ENCODE data around the gene CYP2J2.
A peak's percentile ranks its signal among the peaks of the same experiment; 100 is the strongest.

The CYP2J2 gene

DNA sequence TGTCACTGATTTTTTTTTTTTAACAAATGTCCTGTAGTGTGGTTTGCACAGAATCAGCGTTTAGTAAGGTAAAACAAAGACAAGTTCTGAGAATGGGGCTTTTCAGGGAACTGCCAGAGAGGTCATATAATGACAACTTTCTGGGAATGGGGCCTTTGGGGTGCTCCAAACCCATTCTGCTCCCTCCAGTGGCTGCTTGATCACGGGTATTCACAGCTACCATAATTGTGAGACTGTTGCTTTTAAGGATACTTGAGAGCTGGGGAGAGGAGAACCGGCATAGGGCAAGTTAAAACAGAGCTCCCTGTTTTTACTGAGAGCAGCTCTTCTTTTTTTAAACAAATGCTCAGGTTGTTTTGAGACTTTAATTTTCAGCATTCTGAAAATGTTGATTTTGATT lies 48.2 kb downstream of the CYP2J2 start:
- Histone ChIP-seq H3K4me1 (ENCODE audit: control insufficient read depth, insufficient read depth, low read length) (no peaks in the 10 kb centered on the region), H3K4me3 (ENCODE audit: low read depth, low read length) (no peak overlapping the region), H3K36me3 (ENCODE audit: control insufficient read depth in 2 of 2, insufficient read depth in 1 of 2, low read length in 2 of 2) (peaks cover 0 to 4% of the 10 kb centered on the region in 2 experiments; a peak in 1 of 3 replicates), H3K9me3 (ENCODE audit: control insufficient read depth, insufficient read depth, low read depth, low read length) (no peaks in the 10 kb centered on the region), H3K27ac (ENCODE audit: extremely low read depth, low read depth, low read length) (no peak overlapping the region)
- ChIA-PET CTCF (interaction anchor here (0.6 to 6.5 kb wide), 16 partner anchors 10 to 1476 kb away, joined by 3 to 177 read pairs (median 6); no protein-coding TSS in a partner anchor), POLR2A (no interaction called here)
- no peak for TF ChIP-seq GLI2 (tag by site-specific recombination; IDR thresholded peaks at IDR 0.05; ENCODE audit: borderline replicate concordance, low read depth)
- no peak for TF ChIP-seq PBX3 (CRISPR knock-in tag; IDR thresholded peaks at IDR 0.05)
- no peak for TF ChIP-seq ZFP69B (tag by site-specific recombination; IDR thresholded peaks at IDR 0.05)
- no peak for TF ChIP-seq FEZF1 (tag by site-specific recombination; IDR thresholded peaks at IDR 0.05)
- no peak for TF ChIP-seq ZSCAN18 (tag by site-specific recombination; IDR thresholded peaks at IDR 0.05)
- TF ChIP-seq ZNF596 (tag by site-specific recombination; IDR thresholded peaks at IDR 0.05), result no peak
- no peak for TF ChIP-seq ZNF302 (tag by site-specific recombination; IDR thresholded peaks at IDR 0.05; ENCODE audit: low read depth)
- TF ChIP-seq ZNF324 (tag by site-specific recombination; IDR thresholded peaks at IDR 0.05), result no peak
- TF ChIP-seq, protein P1, sequence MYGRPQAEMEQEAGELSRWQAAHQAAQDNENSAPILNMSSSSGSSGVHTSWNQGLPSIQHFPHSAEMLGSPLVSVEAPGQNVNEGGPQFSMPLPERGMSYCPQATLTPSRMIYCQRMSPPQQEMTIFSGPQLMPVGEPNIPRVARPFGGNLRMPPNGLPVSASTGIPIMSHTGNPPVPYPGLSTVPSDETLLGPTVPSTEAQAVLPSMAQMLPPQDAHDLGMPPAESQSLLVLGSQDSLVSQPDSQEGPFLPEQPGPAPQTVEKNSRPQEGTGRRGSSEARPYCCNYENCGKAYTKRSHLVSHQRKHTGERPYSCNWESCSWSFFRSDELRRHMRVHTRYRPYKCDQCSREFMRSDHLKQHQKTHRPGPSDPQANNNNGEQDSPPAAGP (tag by site-specific recombination; IDR thresholded peaks at IDR 0.05), result no peak
- TF ChIP-seq ZFP41 (tag by site-specific recombination; IDR thresholded peaks at IDR 0.05; ENCODE audit: borderline replicate concordance), result no peak

- ChIA-PET CTCF (interaction anchor here (0.6 to 6.5 kb wide), 5 partner anchors 16 to 647 kb away, joined by 3 to 177 read pairs (median 4); no protein-coding TSS in a partner anchor), POLR2A (no interaction called here)
- Histone ChIP-seq H3K27ac (ENCODE audit: extremely low read depth, low read depth, low read length) (no peak overlapping the region), H3K4me1 (ENCODE audit: control insufficient read depth, insufficient read depth, low read length) (no peaks in the 10 kb centered on the region), H3K4me3 (ENCODE audit: low read depth, low read length) (no peak overlapping the region), H3K36me3 (ENCODE audit: control insufficient read depth in 2 of 2, insufficient read depth in 1 of 2, low read length in 2 of 2) (peaks cover 7 to 11% of the 10 kb centered on the region in 2 experiments; a peak in 2 of 3 replicates), H3K9me3 (ENCODE audit: control insufficient read depth, insufficient read depth, low read depth, low read length) (no peaks in the 10 kb centered on the region)
- TF ChIP-seq ZNF140 (tag by site-specific recombination; IDR thresholded peaks at IDR 0.05) (no peak), ZNF558 (tag by site-specific recombination; IDR thresholded peaks at IDR 0.05) (peak; percentile 90; the same call in 1 of the 2 replicates), ZNF776 (tag by site-specific recombination; IDR thresholded peaks at IDR 0.05; ENCODE audit: borderline replicate concordance) (no peak), ZNF548 (tag by site-specific recombination; IDR thresholded peaks at IDR 0.05) (no peak), ZNF335 (tag by site-specific recombination; conservative IDR thresholded peaks at IDR 0.05) (no peak), ZNF501 (tag by site-specific recombination; IDR thresholded peaks at IDR 0.05) (no peak), ZNF777 (tag by site-specific recombination; IDR thresholded peaks at IDR 0.05; ENCODE audit: borderline replicate concordance) (no peak), ZNF354C (tag by site-specific recombination; IDR thresholded peaks at IDR 0.05; ENCODE audit: borderline replicate concordance, low read depth) (no peak), BCL6B (tag by site-specific recombination; IDR thresholded peaks at IDR 0.05) (no peak), ZNF600 (tag by site-specific recombination; IDR thresholded peaks at IDR 0.05) (no peak), ZNF169 (tag by site-specific recombination; IDR thresholded peaks at IDR 0.05) (no peak), ZNF214 (tag by site-specific recombination; IDR thresholded peaks at IDR 0.05; ENCODE audit: borderline replicate concordance) (no peak), ZNF610 (tag by site-specific recombination; IDR thresholded peaks at IDR 0.05; ENCODE audit: borderline replicate concordance) (no peak), SETDB1 (IDR thresholded peaks at IDR 0.05; ENCODE audit: insufficient read length, low read length) (peak; percentile 74)
Measured at GRCh38 chr1:59877108-59877682, 49.4 kb downstream of the CYP2J2 start.

Measured in HEK293 (cell line).